22Rv1 (cell line): Measurements from ENCODE around the gene SYNM.

Source experiments
- H3K27ac ChIP-seq: fragments of 450-650 bp; 2 replicates; pipeline ENCODE4 v1.5.1; 2017
- CTCF ChIP-seq: fragments of 450-650 bp; IDR thresholded peaks from 2 replicates; pipeline ENCODE4 v1.5.1; 2017; ENCODE audit warnings: mild to moderate bottlenecking
- ZFX ChIP-seq: fragments of 450-650 bp; IDR thresholded peaks from 2 replicates; pipeline ENCODE4 v1.6.1; 2017; ENCODE audit warnings: antibody characterized with exemption, borderline replicate concordance

Gene SYNM

DNA sequence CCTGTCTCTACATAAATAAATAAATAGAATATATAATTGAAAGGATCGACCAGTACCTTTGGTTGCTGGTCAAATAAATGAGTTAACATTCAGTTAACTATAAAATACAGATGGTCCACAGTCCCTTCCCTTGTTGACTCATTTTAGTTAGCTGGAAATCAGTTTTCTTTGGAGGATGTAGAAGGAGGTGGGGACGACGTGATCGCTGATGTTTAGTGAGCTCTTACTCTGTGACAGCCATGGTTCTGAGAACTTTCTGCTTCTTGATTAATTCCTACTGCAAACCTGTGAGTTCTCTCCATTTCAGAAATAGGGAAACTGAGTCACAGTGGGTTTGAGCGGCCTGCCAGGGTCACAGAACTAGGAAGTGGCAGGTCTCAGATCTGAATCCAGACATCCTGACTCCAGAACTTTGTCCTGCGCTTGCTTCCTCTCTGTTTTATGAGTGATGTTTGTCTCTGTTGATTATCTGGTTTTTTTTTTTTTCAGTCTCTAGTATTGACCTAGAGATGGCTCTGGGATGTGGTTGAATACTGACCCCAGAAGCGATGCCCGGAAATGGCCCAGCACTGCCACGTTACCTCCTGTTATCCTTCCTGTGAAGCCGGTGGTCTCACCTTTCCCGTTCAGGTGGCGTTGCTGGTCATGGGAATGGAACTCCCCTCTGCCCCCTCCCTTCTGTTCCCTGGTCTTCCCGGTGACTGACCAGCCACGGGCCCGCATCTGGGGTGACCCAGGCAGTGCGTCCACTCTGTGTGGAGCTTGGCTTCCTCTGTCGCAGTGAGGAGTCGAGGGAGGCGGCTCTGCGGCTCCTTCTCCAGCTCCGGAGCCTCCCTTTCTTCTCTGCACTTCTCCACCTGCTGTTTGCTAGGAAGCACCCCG lies 18.2 kb downstream of the SYNM start:
- TF ChIP-seq ZFX (no peak), CTCF (no peak)
- no peak overlapping the region for H3K27ac ChIP-seq

DNA sequence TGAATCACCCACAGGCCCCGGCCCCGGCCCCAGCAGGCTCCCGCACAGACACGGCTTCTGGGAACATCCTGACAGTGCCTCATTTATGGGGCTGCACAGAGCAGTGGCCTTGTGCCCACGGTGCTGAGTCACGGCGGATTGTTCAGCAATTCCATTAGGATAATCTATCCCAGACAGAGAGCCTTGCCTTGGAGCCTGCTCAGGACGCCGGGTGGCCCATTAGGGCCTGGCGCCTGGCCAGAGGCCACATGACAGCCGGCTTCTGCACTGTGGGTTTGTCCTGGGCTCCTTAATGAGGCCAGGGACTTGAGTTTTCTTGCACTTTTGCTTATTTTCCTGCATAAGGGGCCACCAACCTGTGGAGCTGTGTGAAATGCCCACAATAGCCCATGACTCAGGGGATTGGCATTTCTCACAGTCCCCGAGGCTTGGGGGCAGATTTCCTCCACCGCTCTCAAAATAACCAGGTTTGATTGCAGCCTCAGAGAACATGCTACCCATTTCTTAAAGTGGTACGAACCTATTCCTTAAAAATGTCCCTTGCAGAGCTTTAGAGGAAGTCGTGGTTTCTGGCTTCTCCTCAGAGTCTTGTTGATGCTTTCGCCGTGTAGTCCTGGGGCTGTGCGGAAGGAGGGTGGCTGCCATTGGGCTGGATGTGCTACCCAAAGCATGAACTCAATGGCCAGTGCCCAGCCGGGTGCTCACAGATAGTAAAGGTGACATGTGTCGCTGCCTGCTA lies 19.0 kb downstream of the SYNM start:
- no peak overlapping the region for H3K27ac ChIP-seq

DNA sequence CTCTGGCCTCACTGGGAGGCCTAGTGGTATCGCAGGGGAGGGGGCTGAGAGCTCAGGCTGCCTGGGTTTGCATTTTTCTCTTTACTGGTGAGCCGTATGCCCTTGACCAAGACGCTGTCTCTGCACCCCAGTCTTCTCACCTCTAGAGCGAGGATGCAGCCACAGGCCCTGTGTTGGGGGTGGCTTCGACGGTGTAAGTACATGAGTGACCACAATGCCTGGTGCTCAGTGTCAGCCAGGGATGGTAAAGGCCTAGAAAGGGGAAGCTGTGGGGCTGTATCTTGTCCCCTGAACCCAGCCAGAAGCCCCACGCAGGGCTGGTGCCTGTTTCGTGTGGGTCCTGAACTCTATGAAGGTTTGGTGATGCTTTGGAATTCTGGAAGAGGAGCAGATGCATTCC lies 19.8 kb downstream of the SYNM start:
- TF ChIP-seq ZFX (no peak), CTCF (no peak)
- H3K27ac ChIP-seq, result no peak overlapping the region

More for the DNA sequence above, 19.0 kb downstream of the SYNM start:
- TF ChIP-seq ZFX (no peak), CTCF (no peak)

DNA sequence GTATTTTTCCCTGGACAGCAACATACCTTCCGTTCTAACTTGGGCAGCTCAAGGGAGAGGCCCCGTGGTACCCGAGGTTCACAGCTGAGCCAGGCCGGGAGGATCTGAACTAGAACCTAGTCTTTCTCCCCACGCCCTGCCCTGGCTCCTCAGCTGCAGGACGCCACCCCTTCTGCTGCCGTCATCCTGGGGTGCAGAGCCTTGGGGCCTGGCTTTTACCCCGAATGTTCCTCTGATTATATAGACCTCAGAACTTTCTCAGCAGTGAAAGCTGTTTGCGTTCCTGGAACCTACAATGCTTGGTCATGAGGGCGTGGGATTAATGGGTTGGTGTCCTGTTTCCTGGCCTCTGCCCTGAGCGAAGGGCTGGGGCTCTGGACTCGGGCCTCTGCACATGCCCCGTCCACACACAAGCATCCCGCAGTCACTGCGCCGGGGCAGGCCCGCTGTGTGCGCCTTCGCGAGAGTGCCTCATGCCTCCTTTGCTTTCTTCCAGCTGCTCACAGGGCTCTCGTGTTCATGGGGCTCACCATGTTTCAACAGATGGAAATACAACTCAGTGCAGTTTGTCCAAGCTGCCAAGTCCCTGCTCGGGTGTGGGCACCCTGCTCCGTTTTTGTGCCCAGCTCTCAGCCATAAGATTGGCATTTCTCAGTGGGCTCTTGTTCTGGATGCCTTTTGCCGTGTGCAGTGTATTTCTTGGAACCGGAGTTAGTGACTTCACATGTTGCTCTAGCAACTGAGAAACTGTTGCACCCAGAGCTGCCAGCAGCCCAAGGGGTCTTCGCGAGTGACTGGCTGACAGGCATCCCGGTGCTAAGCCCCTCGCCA lies 20.4 kb downstream of the SYNM start:
- H3K27ac ChIP-seq, result no peak overlapping the region
- TF ChIP-seq ZFX, result no peak
- TF ChIP-seq CTCF, result no peak

DNA sequence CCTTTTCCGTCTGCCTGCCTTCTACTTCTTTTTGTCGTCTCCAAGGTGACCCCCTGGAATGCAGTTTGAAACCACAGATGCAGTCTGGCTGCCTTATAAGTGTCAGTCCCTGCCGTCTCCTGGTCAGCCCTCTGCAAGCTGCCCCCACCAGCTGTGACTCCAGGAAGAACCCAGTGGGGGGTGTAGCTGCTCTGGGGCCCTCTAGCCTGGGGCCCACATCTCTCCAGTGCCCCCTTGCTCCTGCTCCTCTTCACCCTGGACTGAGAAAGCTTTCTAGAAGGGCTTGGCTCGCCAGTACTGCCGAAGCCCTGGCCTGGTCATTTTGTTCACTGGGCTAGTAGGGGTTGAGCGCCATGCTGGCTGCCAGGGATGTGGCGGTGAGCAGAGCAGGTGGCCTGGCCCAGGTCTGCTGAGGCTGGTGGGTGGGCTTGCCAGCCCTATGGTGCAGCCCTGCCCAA lies 21.3 kb downstream of the SYNM start:
- no peak overlapping the region for H3K27ac ChIP-seq
- TF ChIP-seq CTCF (no peak), ZFX (no peak)

DNA sequence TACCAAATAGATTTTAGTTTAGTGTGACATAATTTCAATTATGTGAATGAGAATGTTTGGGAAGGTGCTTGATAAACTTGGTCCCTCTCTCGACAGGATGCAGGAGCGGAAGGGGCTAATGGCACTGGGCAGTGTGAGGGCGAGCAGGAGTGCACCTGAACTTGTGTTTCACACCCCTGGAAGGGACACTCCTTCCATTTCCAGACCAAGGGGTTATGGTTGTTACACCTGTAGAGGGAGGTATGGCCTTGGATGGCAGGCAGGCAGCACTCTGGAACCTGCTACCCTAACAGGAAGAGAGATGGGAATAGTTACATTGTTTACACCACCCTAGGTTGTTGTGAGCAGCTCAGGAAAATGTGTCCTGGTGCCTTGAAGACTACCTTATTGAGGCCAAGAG lies 22.1 kb downstream of the SYNM start:
- no peak overlapping the region for H3K27ac ChIP-seq
- no peak for TF ChIP-seq CTCF
- no peak for TF ChIP-seq ZFX
